HepG2 (cell line): Measurements from ENCODE around the gene YIPF4. TPM values are rescaled to one million over a fixed set of nuclear protein-coding genes. Genes with fewer than 3 reads are reported as not detected.

Experiments
- CEBPZ ChIP-seq: IDR thresholded peaks from 2 replicates; pipeline ENCODE4 v1.6.1; 2012; ENCODE audit warnings: low read length, improper control_type of control experiment
- CENPBD1 ChIP-seq: sonication (generic); formaldehyde crosslinking; IDR thresholded peaks from 2 replicates; pipeline ENCODE4 v1.8.0; 2022; ENCODE audit warnings: missing genetic modification reagents, low read depth, mild to moderate bottlenecking, borderline replicate concordance
- CREB3 ChIP-seq: sonication (generic); formaldehyde crosslinking; IDR thresholded peaks from 2 replicates; pipeline ENCODE4 v1.5.0; 2020; ENCODE audit warnings: missing genetic modification reagents
- HMGXB3 ChIP-seq: sonication (generic); formaldehyde crosslinking; IDR thresholded peaks from 2 replicates; pipeline ENCODE4 v1.4.0; 2020; ENCODE audit warnings: missing genetic modification reagents, borderline replicate concordance
- KAT7 ChIP-seq: IDR thresholded peaks from 2 replicates; pipeline ENCODE4 v1.6.1; 2018; ENCODE audit warnings: borderline replicate concordance, missing compliant biosample characterization
- KAT8 ChIP-seq: IDR thresholded peaks from 2 replicates; pipeline ENCODE4 v1.6.1; 2016; ENCODE audit warnings: missing genetic modification reagents, missing compliant biosample characterization
- KDM1A ChIP-seq: IDR thresholded peaks from 2 replicates; pipeline ENCODE4 v1.6.1; 2016; ENCODE audit warnings: missing compliant biosample characterization
- KDM6A ChIP-seq: IDR thresholded peaks from 2 replicates; pipeline ENCODE4 v1.6.1; 2016; ENCODE audit warnings: low read depth
- KLF9 ChIP-seq: IDR thresholded peaks from 2 replicates; pipeline ENCODE4 v1.6.1; 2016; ENCODE audit warnings: low read depth
- SALL2 ChIP-seq: sonication (generic); formaldehyde crosslinking; IDR thresholded peaks from 2 replicates; pipeline ENCODE4 v1.8.1; 2023; ENCODE audit warnings: mild to moderate bottlenecking, missing genetic modification reagents, inconsistent platforms
- TCF7L2 ChIP-seq: IDR thresholded peaks from 2 replicates; pipeline ENCODE4 v1.6.1; 2011; ENCODE audit warnings: mild to moderate bottlenecking, low read depth, low read length, moderate library complexity
- XRCC5 ChIP-seq: fragments of 200-400 bp; formaldehyde crosslinking; optimal IDR thresholded peaks from 2 replicates; pipeline ENCODE3; 2017; ENCODE audit warnings: mild to moderate bottlenecking, low read length
- ZFP90 ChIP-seq: sonication (generic); formaldehyde crosslinking; IDR thresholded peaks from 2 replicates; pipeline ENCODE4 v1.8.0; 2022; ENCODE audit warnings: missing genetic modification reagents, mild to moderate bottlenecking, inconsistent platforms, borderline replicate concordance
- ZMYM4 ChIP-seq: sonication (generic); formaldehyde crosslinking; IDR thresholded peaks from 2 replicates; pipeline ENCODE4 v1.8.1; 2023; ENCODE audit warnings: mild to moderate bottlenecking, missing genetic modification reagents
- ZNF12 ChIP-seq: sonication (generic); formaldehyde crosslinking; IDR thresholded peaks from 2 replicates; pipeline ENCODE4 v1.5.0; 2020; ENCODE audit warnings: missing genetic modification reagents
- ZNF232 ChIP-seq: sonication (generic); formaldehyde crosslinking; IDR thresholded peaks from 2 replicates; pipeline ENCODE4 v1.4.0; 2020; ENCODE audit warnings: missing genetic modification reagents, borderline replicate concordance
- ZNF354B ChIP-seq: sonication (generic); formaldehyde crosslinking; IDR thresholded peaks from 2 replicates; pipeline ENCODE4 v1.8.0; 2022; ENCODE audit warnings: mild to moderate bottlenecking, missing genetic modification reagents
- ZNF383 ChIP-seq: sonication (generic); formaldehyde crosslinking; IDR thresholded peaks from 2 replicates; pipeline ENCODE4 v1.4.0; 2020; ENCODE audit warnings: missing genetic modification reagents, mild to moderate bottlenecking, borderline replicate concordance
- ZNF564 ChIP-seq: sonication (generic); formaldehyde crosslinking; IDR thresholded peaks from 2 replicates; pipeline ENCODE4 v1.8.1; 2023; ENCODE audit warnings: mild to moderate bottlenecking, missing genetic modification reagents
- ZNF720 ChIP-seq: sonication (generic); formaldehyde crosslinking; IDR thresholded peaks from 2 replicates; pipeline ENCODE4 v1.4.0; 2020; ENCODE audit warnings: missing genetic modification reagents
- ZNF740 ChIP-seq: sonication (generic); formaldehyde crosslinking; IDR thresholded peaks from 2 replicates; pipeline ENCODE4 v1.4.0; 2020; ENCODE audit warnings: missing genetic modification reagents
- polyA plus RNA-seq, 8 experiments: library from polyadenylated mRNA; depleted of rRNA in 3 of 8; stranded (reverse) in 7 of 8; unstranded in 1 of 8; fragments of >200 nt; fragmentation: Illumina TruSeq in 4 of 8; extraction: Trizol in 4 of 8; gene quantifications; 2 replicates each; pipeline versions ENCODE4 v1.2.1 to v1.2.3, GENCODE V29; 2011 to 2016; ENCODE audit warnings: low read depth in 4 of 8, missing spikeins in 1 of 8, mixed read lengths in 1 of 8; ENCODE audit not compliant: insufficient read depth in 1 of 8
- total RNA-seq, 5 experiments: library from RNA; depleted of rRNA; stranded (reverse); fragments of >200 nt; fragmentation: Illumina TruSeq; extraction: Trizol; gene quantifications; 2 replicates each; pipeline ENCODE4 v1.2.3, GENCODE V29; 2016; ENCODE audit warnings: low read depth in 1 of 5

YIPF4 gene
- total and polyA plus RNA-seq, 2 of the 13 experiments (the other 11 are each of a cell fraction or from before 2014, with no cell fraction given): 19.0 to 43.9 TPM

GRCh38 chr2:32277674-32278477 lies at the start of gene YIPF4 (continued):
- peak; percentile 63; the same call in 1 of the 2 replicates for TF ChIP-seq ZFP90
- TF ChIP-seq CREB3 (CRISPR knock-in tag): peak; percentile 81
- no peak for TF ChIP-seq KDM6A
- no peak for TF ChIP-seq CEBPZ
- peak; percentile 86 for TF ChIP-seq XRCC5
- no peak for TF ChIP-seq KDM1A (CRISPR knock-in tag)
- TF ChIP-seq CENPBD1 (CRISPR knock-in tag): no peak
- no peak for TF ChIP-seq TCF7L2
- TF ChIP-seq ZNF564 (CRISPR knock-in tag): 0 out of 2 replicates have a peak, but pooled peaks have one; percentile 64
- peak; percentile 78 for TF ChIP-seq KLF9 (CRISPR knock-in tag)
- peak; percentile 95; the same call in 1 of the 2 replicates for TF ChIP-seq KAT7 (CRISPR knock-in tag)
- TF ChIP-seq ZNF232 (CRISPR knock-in tag): peak; percentile 88; the same call in 1 of the 2 replicates
- TF ChIP-seq ZNF383 (CRISPR knock-in tag): no peak
- 0 out of 2 replicates have a peak, but pooled peaks have one; percentile 19 for TF ChIP-seq ZNF720
- peak; percentile 100 for TF ChIP-seq KAT8 (CRISPR knock-in tag)
- TF ChIP-seq ZNF12 (CRISPR knock-in tag): 0 out of 2 replicates have a peak, but pooled peaks have one; percentile 12
- TF ChIP-seq ZMYM4 (CRISPR knock-in tag): peak; percentile 82
- peak; percentile 99 for TF ChIP-seq HMGXB3
- peak; percentile 90 for TF ChIP-seq SALL2 (CRISPR knock-in tag)
- TF ChIP-seq ZNF740: no peak; the same call in 1 of the 2 replicates
- TF ChIP-seq ZNF354B (CRISPR knock-in tag): peak; percentile 79; the same call in 1 of the 2 replicates
